ENCODE data around the gene KCNIP1.
A peak's percentile ranks its signal among the peaks of the same experiment; 100 is the strongest.

Gene KCNIP1

GRCh38 chr5:170630711-170631141 is 126.9 kb downstream of the KCNIP1 start:
- Histone ChIP-seq H3K9me3 (no peaks in the 10 kb centered on the region), H3K27me3 (no peaks in the 10 kb centered on the region), H3K27ac (no peak overlapping the region), H3K4me2 (no peak overlapping the region), H4K20me1 (no peaks in the 10 kb centered on the region), H3K4me1 (peaks cover 11% of the 10 kb centered on the region), H3K36me3 (no peaks in the 10 kb centered on the region), H3K9ac (no peak overlapping the region), H3K4me3 (no peak overlapping the region)
- TF ChIP-seq Cebpa-rat (IDR thresholded peaks at IDR 0.05), result no peak

GRCh38 chr5:170631466-170632195 is 127.8 kb downstream of the KCNIP1 start:
- Histone ChIP-seq H3K9me3 (no peaks in the 10 kb centered on the region), H3K4me2 (no peak overlapping the region), H3K36me3 (no peaks in the 10 kb centered on the region), H3K27ac (no peak overlapping the region), H3K9ac (no peak overlapping the region), H4K20me1 (no peaks in the 10 kb centered on the region), H3K4me3 (no peak overlapping the region), H3K27me3 (no peaks in the 10 kb centered on the region), H3K4me1 (peaks cover 11% of the 10 kb centered on the region)
- TF ChIP-seq Cebpa-rat (IDR thresholded peaks at IDR 0.05), result no peak

- no peak overlapping the region for H3K27ac ChIP-seq
- no peak overlapping the region for H3K9ac ChIP-seq
- TF ChIP-seq Cebpa-rat (IDR thresholded peaks at IDR 0.05), result no peak
Observed at GRCh38 chr5:170632266-170632984, 128.6 kb downstream of the KCNIP1 start.

GRCh38 chr5:170632985-170633234 is 129.1 kb downstream of the KCNIP1 start:
- Histone ChIP-seq H3K27me3 (no peaks in the 10 kb centered on the region), H3K9ac (peak overlapping the region; percentile 64; the same call in 1 of the 2 replicates), H3K9me3 (no peaks in the 10 kb centered on the region), H3K4me2 (peak overlapping the region; percentile 84), H3K36me3 (no peaks in the 10 kb centered on the region), H3K27ac (no peak overlapping the region; the same call in 1 of the 2 replicates), H4K20me1 (no peaks in the 10 kb centered on the region), H3K4me3 (peak overlapping the region; percentile 68), H3K4me1 (peaks cover 11% of the 10 kb centered on the region)
- no peak for TF ChIP-seq Cebpa-rat (IDR thresholded peaks at IDR 0.05)

More at GRCh38 chr5:170632266-170632984, 128.6 kb downstream of the KCNIP1 start:
- H3K9me3 ChIP-seq, result no peaks in the 10 kb centered on the region
- peaks cover 11% of the 10 kb centered on the region for H3K4me1 ChIP-seq
- H3K4me3 ChIP-seq, result peak overlapping the region; percentile 68; the same call in 1 of the 2 replicates
- peak overlapping the region; percentile 84 for H3K4me2 ChIP-seq
- no peaks in the 10 kb centered on the region for H4K20me1 ChIP-seq
- no peaks in the 10 kb centered on the region for H3K27me3 ChIP-seq
- H3K36me3 ChIP-seq, result no peaks in the 10 kb centered on the region

GRCh38 chr5:170633235-170634081 is 129.6 kb downstream of the KCNIP1 start:
- peak overlapping the region; percentile 89 for H3K4me2 ChIP-seq
- H3K4me3 ChIP-seq, result peak overlapping the region; percentile 68
- H3K9me3 ChIP-seq, result no peaks in the 10 kb centered on the region
- no peaks in the 10 kb centered on the region for H4K20me1 ChIP-seq
- H3K4me1 ChIP-seq, result peaks cover 11% of the 10 kb centered on the region
- H3K27ac ChIP-seq, result peak overlapping the region; percentile 73
- peak overlapping the region; percentile 64; the same call in 1 of the 2 replicates for H3K9ac ChIP-seq
- H3K27me3 ChIP-seq, result no peaks in the 10 kb centered on the region
- H3K36me3 ChIP-seq, result no peaks in the 10 kb centered on the region
- no peak for TF ChIP-seq Cebpa-rat (IDR thresholded peaks at IDR 0.05)

GRCh38 chr5:170634256-170634990 is 130.6 kb downstream of the KCNIP1 start:
- Histone ChIP-seq H3K27me3 (no peaks in the 10 kb centered on the region), H3K9ac (peak overlapping the region; percentile 34; the same call in 1 of the 2 replicates), H3K4me3 (peak overlapping the region; percentile 48; the same call in 1 of the 2 replicates), H3K27ac (no peak overlapping the region), H3K4me1 (peaks cover 11% of the 10 kb centered on the region), H4K20me1 (no peaks in the 10 kb centered on the region), H3K9me3 (no peaks in the 10 kb centered on the region), H3K36me3 (no peaks in the 10 kb centered on the region), H3K4me2 (peak overlapping the region; percentile 89)
- no peak for TF ChIP-seq Cebpa-rat (IDR thresholded peaks at IDR 0.05)

- peaks cover 11% of the 10 kb centered on the region for H3K4me1 ChIP-seq
- H3K27me3 ChIP-seq, result no peaks in the 10 kb centered on the region
- no peak for TF ChIP-seq Cebpa-rat (IDR thresholded peaks at IDR 0.05)
- no peak overlapping the region for H3K4me3 ChIP-seq
- H3K36me3 ChIP-seq, result no peaks in the 10 kb centered on the region
- H3K9me3 ChIP-seq, result no peaks in the 10 kb centered on the region
- no peak overlapping the region for H3K4me2 ChIP-seq
- H3K9ac ChIP-seq, result no peak overlapping the region
- H4K20me1 ChIP-seq, result no peaks in the 10 kb centered on the region
- H3K27ac ChIP-seq, result no peak overlapping the region
Observed at GRCh38 chr5:170635706-170636105, 131.9 kb downstream of the KCNIP1 start.

- no peaks in the 10 kb centered on the region for H4K20me1 ChIP-seq
- no peak overlapping the region for H3K9ac ChIP-seq
- H3K9me3 ChIP-seq, result no peaks in the 10 kb centered on the region
- no peak overlapping the region for H3K27ac ChIP-seq
- TF ChIP-seq Cebpa-rat (IDR thresholded peaks at IDR 0.05), result no peak
- H3K4me1 ChIP-seq, result peaks cover 11% of the 10 kb centered on the region
- no peaks in the 10 kb centered on the region for H3K36me3 ChIP-seq
- H3K4me3 ChIP-seq, result no peak overlapping the region
- H3K27me3 ChIP-seq, result no peaks in the 10 kb centered on the region
- no peak overlapping the region for H3K4me2 ChIP-seq
Observed at GRCh38 chr5:170636206-170636605, 132.4 kb downstream of the KCNIP1 start.

- Histone ChIP-seq H3K36me3 (no peaks in the 10 kb centered on the region), H3K4me1 (peaks cover 11% of the 10 kb centered on the region), H3K27ac (no peak overlapping the region), H3K4me3 (no peak overlapping the region), H3K9me3 (no peaks in the 10 kb centered on the region), H4K20me1 (no peaks in the 10 kb centered on the region), H3K9ac (no peak overlapping the region), H3K4me2 (no peak overlapping the region), H3K27me3 (no peaks in the 10 kb centered on the region)
- TF ChIP-seq Cebpa-rat (IDR thresholded peaks at IDR 0.05), result no peak
Observed at GRCh38 chr5:170636801-170637477, 133.1 kb downstream of the KCNIP1 start.
